Measurements from ENCODE around the gene TMEM63A. TPM values are rescaled to one million over a fixed set of nuclear protein-coding genes. Genes with fewer than 3 reads are reported as not detected.

The TMEM63A gene
- total RNA-seq, 1 donor from 2014 or later = 5.1 TPM

GRCh38 chr1:225857256-225857655 is 24.9 kb downstream of the TMEM63A start:
- no peaks in the 10 kb centered on the region for H3K4me1 Mint-ChIP-seq
- H3K4me1 ChIP-seq = no peaks in the 10 kb centered on the region
- no peak overlapping the region for H3K4me3 ChIP-seq
- no peak overlapping the region for H3K27ac Mint-ChIP-seq
- no peaks in the 10 kb centered on the region for H3K9me3 ChIP-seq (ENCODE audit: low read depth)
- no peaks in the 10 kb centered on the region for H3F3A ChIP-seq (ENCODE audit: low read depth)
- H2AFZ ChIP-seq (replicated peaks) = no peak overlapping the region
- H3K9ac ChIP-seq = no peak overlapping the region
- no peaks in the 10 kb centered on the region for H4K20me1 ChIP-seq (ENCODE audit: low read depth)
- no peaks in the 10 kb centered on the region for H3K27me3 ChIP-seq
- no peak overlapping the region for H3K4me2 ChIP-seq
- H3K36me3 ChIP-seq = no peaks in the 10 kb centered on the region
- no peaks in the 10 kb centered on the region for H3K9me3 Mint-ChIP-seq
- no peak for DNase-seq (ENCODE audit: low spot score)
- H3K27ac ChIP-seq = no peak overlapping the region
- H3K36me3 Mint-ChIP-seq = no peaks in the 10 kb centered on the region
- H3K79me2 ChIP-seq (ENCODE audit: low read depth) = no peaks in the 10 kb centered on the region
- H3K4me3 Mint-ChIP-seq = no peak overlapping the region
- no peaks in the 10 kb centered on the region for H3K27me3 Mint-ChIP-seq (ENCODE audit: insufficient read depth, low read depth)
- no peak for TF ChIP-seq EZH2 (IDR thresholded peaks at IDR 0.05)
- no peak for TF ChIP-seq CTCF (IDR thresholded peaks at IDR 0.05)
- TF ChIP-seq EZH2phosphoT487 (IDR thresholded peaks at IDR 0.05) = no peak

GRCh38 chr1:225855503-225856300 is 26.5 kb downstream of the TMEM63A start:
- no peak for DNase-seq (ENCODE audit: low spot score)
- Mint-ChIP-seq H3K9me3 (no peaks in the 10 kb centered on the region), H3K4me1 (no peaks in the 10 kb centered on the region), H3K27ac (no peak overlapping the region), H3K27me3 (ENCODE audit: insufficient read depth, low read depth) (no peaks in the 10 kb centered on the region), H3K4me3 (no peak overlapping the region), H3K36me3 (no peaks in the 10 kb centered on the region)
- TF ChIP-seq EZH2phosphoT487 (IDR thresholded peaks at IDR 0.05) = no peak
- TF ChIP-seq EZH2 (IDR thresholded peaks at IDR 0.05) = no peak
- TF ChIP-seq CTCF (IDR thresholded peaks at IDR 0.05) = no peak
- no peak overlapping the region for H3K4me3 ChIP-seq
- H2AFZ ChIP-seq (replicated peaks) = no peak overlapping the region
- no peak overlapping the region for H3K27ac ChIP-seq
- no peaks in the 10 kb centered on the region for H4K20me1 ChIP-seq (ENCODE audit: low read depth)
- H3K4me2 ChIP-seq = no peak overlapping the region
- no peaks in the 10 kb centered on the region for H3K4me1 ChIP-seq
- no peaks in the 10 kb centered on the region for H3K79me2 ChIP-seq (ENCODE audit: low read depth)
- H3K27me3 ChIP-seq = no peaks in the 10 kb centered on the region
- no peaks in the 10 kb centered on the region for H3K36me3 ChIP-seq
- no peaks in the 10 kb centered on the region for H3F3A ChIP-seq (ENCODE audit: low read depth)
- H3K9me3 ChIP-seq (ENCODE audit: low read depth) = no peaks in the 10 kb centered on the region
- H3K9ac ChIP-seq = no peak overlapping the region

GRCh38 chr1:225853441-225853840 is 28.7 kb downstream of the TMEM63A start:
- no peak overlapping the region for H3K4me2 ChIP-seq
- Mint-ChIP-seq H3K4me3 (no peak overlapping the region), H3K4me1 (peaks cover 12% of the 10 kb centered on the region), H3K9me3 (no peaks in the 10 kb centered on the region), H3K27me3 (ENCODE audit: insufficient read depth, low read depth) (peaks cover 2% of the 10 kb centered on the region), H3K36me3 (peaks cover under 1% of the 10 kb centered on the region), H3K27ac (no peak overlapping the region)
- H4K20me1 ChIP-seq (ENCODE audit: low read depth) = no peaks in the 10 kb centered on the region
- H3K27ac ChIP-seq = no peak overlapping the region
- no peaks in the 10 kb centered on the region for H3F3A ChIP-seq (ENCODE audit: low read depth)
- no peak overlapping the region for H2AFZ ChIP-seq (replicated peaks)
- H3K4me3 ChIP-seq = no peak overlapping the region
- H3K79me2 ChIP-seq (ENCODE audit: low read depth) = no peaks in the 10 kb centered on the region
- H3K27me3 ChIP-seq = no peaks in the 10 kb centered on the region
- H3K4me1 ChIP-seq = no peaks in the 10 kb centered on the region
- DNase-seq (ENCODE audit: low spot score) = no peak
- no peak overlapping the region for H3K9ac ChIP-seq
- no peaks in the 10 kb centered on the region for H3K9me3 ChIP-seq (ENCODE audit: low read depth)
- H3K36me3 ChIP-seq = no peaks in the 10 kb centered on the region
- TF ChIP-seq EZH2 (IDR thresholded peaks at IDR 0.05) = no peak
- TF ChIP-seq CTCF (IDR thresholded peaks at IDR 0.05) = no peak
- no peak for TF ChIP-seq EZH2phosphoT487 (IDR thresholded peaks at IDR 0.05)
